Omental fat pad (tissue), 4 donors: ENCODE data around the gene METTL2B. TPM values are rescaled to one million over a fixed set of nuclear protein-coding genes. Genes with fewer than 3 reads are reported as not detected.

ENCODE experiments used
- ATAC-seq: fragments of 150-250 bp; one replicate; pipeline ENCODE4 v1.9.1; 2016; ENCODE audit warnings: mild to moderate bottlenecking, moderate library complexity; ENCODE audit not compliant: low FRiP score
- DNase-seq: peaks from one replicate; pipeline ENCODE4 v3.0.0-alpha.2; 2019; ENCODE audit warnings: low spot score
- CTCF ChIP-seq, 3 donors: fragments of 450-650 bp; IDR thresholded peaks; one replicate each; pipeline ENCODE4 v1.5.1; 2016 to 2017; ENCODE audit warnings: antibody characterized with exemption in 3 of 3, mild to moderate bottlenecking in 3 of 3, moderate library complexity in 2 of 3
- total RNA-seq, 4 donors: library from RNA; depleted of rRNA; stranded (reverse); fragments of >200 nt; gene quantifications; one replicate each; pipeline ENCODE4 v1.1.0, GENCODE V29; 2016

Gene METTL2B
- 10 to 100 TPM; 19.9 to 32.2 (median 25.9) TPM for total RNA-seq

GRCh38 chr7:128476402-128477335, at the start of gene METTL2B:
TSS of gene METTL2B (plus strand) at chr7:128476748. CDS start at chr7:128476766, 18 bp downstream.
- peak; percentile 95 for ATAC-seq
- DNase-seq = peak; percentile 80

GRCh38 chr7:128427289-128427891, 49.2 kb upstream of the METTL2B start:
- ATAC-seq = peak; percentile 55
- TF ChIP-seq CTCF (IDR thresholded peaks at IDR 0.05) = peak in 1 of 3 donors; percentile 39
- DNase-seq = no peak

- no peak for TF ChIP-seq CTCF (IDR thresholded peaks at IDR 0.05)
- ATAC-seq = peak; percentile 7
Observed at GRCh38 chr7:128430207-128430606, 46.3 kb upstream of the METTL2B start.

GRCh38 chr7:128431221-128431620, 45.3 kb upstream of the METTL2B start:
- TF ChIP-seq CTCF (IDR thresholded peaks at IDR 0.05) = no peak
- ATAC-seq = no peak

More at GRCh38 chr7:128430207-128430606, 46.3 kb upstream of the METTL2B start:
- no peak for DNase-seq

GRCh38 chr7:128431754-128432153, 44.8 kb upstream of the METTL2B start:
- TF ChIP-seq CTCF (IDR thresholded peaks at IDR 0.05) = no peak
- ATAC-seq (no peak), DNase-seq (no peak)

More at GRCh38 chr7:128431221-128431620, 45.3 kb upstream of the METTL2B start:
- DNase-seq = no peak

GRCh38 chr7:128434413-128435326, 41.9 kb upstream of the METTL2B start:
- no peak for TF ChIP-seq CTCF (IDR thresholded peaks at IDR 0.05)
- no peak for DNase-seq
- no peak for ATAC-seq

GRCh38 chr7:128435327-128435686, 41.2 kb upstream of the METTL2B start:
- no peak for ATAC-seq
- no peak for TF ChIP-seq CTCF (IDR thresholded peaks at IDR 0.05)

More at GRCh38 chr7:128435327-128435686, 41.2 kb upstream of the METTL2B start:
- no peak for DNase-seq
